ENCODE results near the gene SPRYD3.

- no peak for TF ChIP-seq POLR2A (IDR thresholded peaks at IDR 0.05; ENCODE audit: low read depth, low read length)
- no peak for TF ChIP-seq POLR2AphosphoS5 (IDR thresholded peaks at IDR 0.05; ENCODE audit: low read depth, low read length)
- no peak for TF ChIP-seq SPI1 (IDR thresholded peaks at IDR 0.05; ENCODE audit: low read depth, low read length)
- TF ChIP-seq POU2F2 (IDR thresholded peaks at IDR 0.05; ENCODE audit: low read depth, low read length): no peak
- TF ChIP-seq PAX5 (IDR thresholded peaks at IDR 0.05; ENCODE audit: insufficient read depth, low read length, severe bottlenecking): no peak
Observed at GRCh38 chr12:53067074-53067992, 11.9 kb downstream of the SPRYD3 start.
